Gastroesophageal sphincter (tissue), 4 donors: ENCODE measurements around the gene RNLS. TPM values are rescaled to one million over a fixed set of nuclear protein-coding genes. Genes with fewer than 3 reads are reported as not detected.

ENCODE experiments used
- ATAC-seq: fragments of 150-250 bp; one replicate; pipeline ENCODE4 v1.9.1; 2016; ENCODE audit warnings: mild to moderate bottlenecking, moderate library complexity
- H3K27ac ChIP-seq, 4 donors: fragments of 200-600 bp; sonication (generic) in 3 of 4; 1 replicate in 3 of 4; 2 replicates in 1 of 4; pipeline ENCODE4 v1.5.1; 2016 to 2019
- H3K27me3 ChIP-seq: fragments of 200-600 bp; sonication (generic); one replicate; pipeline ENCODE4 v1.5.1; 2019
- H3K36me3 ChIP-seq, 2 donors: fragments of 200-600 bp; sonication (generic); one replicate each; pipeline ENCODE4 v1.5.1; 2019; ENCODE audit warnings: control low read depth in 1 of 2
- H3K4me1 ChIP-seq, 3 donors: fragments of 200-600 bp; sonication (generic); 1 replicate in 2 of 3; 2 replicates in 1 of 3; pipeline ENCODE4 v1.5.1; 2016 to 2019; ENCODE audit warnings: control low read depth in 2 of 3
- H3K4me3 ChIP-seq, 2 donors: fragments of 200-600 bp; sonication (generic); one replicate each; pipeline ENCODE4 v1.5.1; 2019; ENCODE audit warnings: mild to moderate bottlenecking in 1 of 2, moderate library complexity in 1 of 2
- H3K9me3 ChIP-seq, 3 donors: fragments of 200-600 bp; sonication (generic); one replicate each; pipeline ENCODE4 v1.5.1; 2017 to 2019; ENCODE audit warnings: control low read depth in 2 of 3
- CTCF ChIP-seq, 4 experiments: fragments of 200-600 bp in 2 of 4; fragments of 450-650 bp in 2 of 4; sonication (generic) in 1 of 4; IDR thresholded peaks; one replicate each; pipeline ENCODE4 v1.5.1; 2017 to 2019; ENCODE audit warnings: antibody characterized with exemption in 4 of 4, mild to moderate bottlenecking in 2 of 4, moderate library complexity in 2 of 4
- EP300 ChIP-seq: sonication (generic); formaldehyde crosslinking; IDR thresholded peaks from one replicate; pipeline ENCODE4 v1.6.1; 2017; ENCODE audit warnings: antibody characterized with exemption, mild to moderate bottlenecking
- POLR2A ChIP-seq, 2 donors: fragments of 450-650 bp; IDR thresholded peaks; one replicate each; pipeline ENCODE4 v1.6.1; 2017; ENCODE audit warnings: antibody characterized with exemption in 2 of 2, mild to moderate bottlenecking in 2 of 2, moderate library complexity in 1 of 2
- POLR2AphosphoS5 ChIP-seq: sonication (generic); formaldehyde crosslinking; IDR thresholded peaks from one replicate; pipeline ENCODE4 v1.6.1; 2017; ENCODE audit warnings: antibody characterized with exemption
- WGBS, 2 donors: methylation state at CpG; one replicate each; pipeline ENCODE4 v1.1.5; 2018; ENCODE audit warnings: low coverage in 1 of 2; 5-methylcytosine and 5-hydroxymethylcytosine counted together
- total RNA-seq, 4 donors: library from RNA; depleted of rRNA; stranded (reverse); fragments of >200 nt; gene quantifications; one replicate each; pipeline ENCODE4 v1.1.0, GENCODE V29; 2016

RNLS gene
- total RNA-seq, 4 donors from 2014 or later: 9.4 to 25.1 (median 15.3) TPM

DNA sequence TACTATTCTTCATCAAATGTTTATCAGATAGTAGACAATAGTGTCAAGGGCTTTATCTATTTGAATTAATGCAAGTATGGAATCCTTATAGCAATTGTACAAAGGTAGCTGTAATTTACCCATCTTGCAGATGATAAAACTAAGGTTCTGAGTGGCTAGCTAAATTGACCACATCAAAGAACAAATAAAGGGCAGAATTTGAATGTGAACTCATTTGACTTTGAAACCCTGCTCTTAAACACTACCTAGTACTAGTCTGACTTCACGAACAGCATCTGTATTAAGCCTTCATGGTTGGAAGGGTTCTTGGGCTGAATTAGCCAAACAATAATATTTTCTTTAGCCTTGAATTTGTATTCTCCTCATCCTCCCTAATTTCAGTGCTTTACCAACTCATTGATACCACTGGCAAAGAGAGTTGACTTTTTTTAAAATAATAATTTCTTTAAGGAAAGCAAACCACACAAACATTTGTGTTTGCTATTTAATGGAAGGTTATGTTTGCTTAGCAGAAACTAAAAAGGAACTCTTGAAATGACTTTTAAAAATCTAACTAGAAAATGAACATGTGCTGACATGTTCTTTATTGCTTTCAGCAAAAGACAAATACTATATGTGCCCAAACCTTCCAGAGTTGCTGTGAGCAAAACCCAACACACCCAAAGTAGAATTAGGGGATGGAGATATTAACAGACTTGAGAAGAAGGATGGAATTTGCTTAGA, 322.6 kb downstream of the RNLS start:
- Histone ChIP-seq H3K9me3 (no peaks in the 10 kb centered on the region), H3K27ac (no peak overlapping the region), H3K4me1 (peaks cover 0 to 20% (median 0%) of the 10 kb centered on the region in 3 donors), H3K4me3 (no peak overlapping the region), H3K36me3 (no peaks in the 10 kb centered on the region), H3K27me3 (no peaks in the 10 kb centered on the region)
- TF ChIP-seq EP300: no peak
- TF ChIP-seq CTCF (IDR thresholded peaks at IDR 0.05): no peak
- no peak for TF ChIP-seq POLR2A (IDR thresholded peaks at IDR 0.05)
- no peak for TF ChIP-seq POLR2AphosphoS5
- ATAC-seq: no peak
- WGBS, 2 donors: 100% methylated on average over 1 of the region's 1 CpG

GRCh38 chr10:88259381-88259780, 323.7 kb downstream of the RNLS start:
- Histone ChIP-seq H3K4me1 (peaks cover under 1 to 28% (median under 1%) of the 10 kb centered on the region in 3 donors), H3K27ac (no peak overlapping the region), H3K36me3 (no peaks in the 10 kb centered on the region), H3K4me3 (no peak overlapping the region), H3K27me3 (no peaks in the 10 kb centered on the region), H3K9me3 (no peaks in the 10 kb centered on the region)
- 91 to 98% methylated on average over 4 to 6 of the region's 6 CpGs for WGBS, 2 donors
- TF ChIP-seq EP300: no peak
- TF ChIP-seq POLR2A (IDR thresholded peaks at IDR 0.05): no peak
- TF ChIP-seq POLR2AphosphoS5: no peak
- no peak for TF ChIP-seq CTCF (IDR thresholded peaks at IDR 0.05)
- ATAC-seq: no peak

GRCh38 chr10:88256886-88257285, 326.2 kb downstream of the RNLS start:
- H3K4me1 ChIP-seq: peaks cover 6 to 44% (median 9%) of the 10 kb centered on the region in 3 donors
- H3K27me3 ChIP-seq: no peaks in the 10 kb centered on the region
- H3K4me3 ChIP-seq: no peak overlapping the region
- peak overlapping the region; percentile 44 to 78 (median 60) for H3K27ac ChIP-seq
- H3K36me3 ChIP-seq: no peaks in the 10 kb centered on the region
- TF ChIP-seq EP300 (no peak), POLR2AphosphoS5 (no peak), POLR2A (IDR thresholded peaks at IDR 0.05) (no peak), CTCF (IDR thresholded peaks at IDR 0.05) (no peak)
- no peak for ATAC-seq
- 35 to 48% methylated on average over 4 of the region's 4 CpGs for WGBS, 2 donors
- H3K9me3 ChIP-seq: no peaks in the 10 kb centered on the region

DNA sequence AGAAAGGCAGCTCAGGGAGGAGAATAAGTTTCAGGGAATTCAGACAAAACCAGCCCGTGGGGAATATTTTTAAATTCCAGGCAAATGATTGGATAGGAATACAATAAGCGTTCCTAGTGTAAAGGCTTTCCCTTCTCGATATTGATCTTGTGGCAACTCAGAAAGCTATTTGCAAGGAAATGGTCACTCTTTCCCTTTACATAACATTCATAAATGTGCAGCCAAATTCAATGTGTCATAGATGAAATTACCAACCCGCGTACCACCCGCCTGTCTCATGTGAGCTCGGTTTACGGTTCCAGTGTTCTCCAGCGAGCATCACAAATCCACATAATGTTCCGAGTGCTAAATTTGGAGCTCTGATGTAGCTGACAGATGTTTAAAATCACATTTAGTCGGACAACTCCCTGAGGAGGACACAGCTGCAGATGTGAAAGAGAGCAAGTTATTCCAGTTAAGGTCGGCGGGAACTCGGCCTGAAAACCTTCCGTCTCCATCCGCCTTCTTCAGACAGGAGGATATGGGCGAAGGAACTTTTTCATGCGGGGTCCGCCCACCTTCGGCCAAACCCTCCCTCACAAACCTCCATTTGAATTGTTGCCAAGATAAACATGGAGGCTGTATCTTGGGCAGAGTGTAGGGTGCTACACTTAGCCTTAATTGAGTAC, 327.0 kb downstream of the RNLS start:
- H3K27ac ChIP-seq: peak overlapping the region; percentile 44 to 78 (median 68)
- 64 to 77% methylated on average over 11 to 15 of the region's 20 CpGs for WGBS, 2 donors

More for the DNA sequence above, 327.0 kb downstream of the RNLS start:
- no peaks in the 10 kb centered on the region for H3K9me3 ChIP-seq
- no peaks in the 10 kb centered on the region for H3K36me3 ChIP-seq
- H3K27me3 ChIP-seq: no peaks in the 10 kb centered on the region
- no peak overlapping the region for H3K4me3 ChIP-seq
- peaks cover 6 to 44% (median 9%) of the 10 kb centered on the region in 3 donors for H3K4me1 ChIP-seq
- TF ChIP-seq CTCF (IDR thresholded peaks at IDR 0.05) (no peak), POLR2AphosphoS5 (peak; percentile 55)
- peak; percentile 78 for ATAC-seq
